Measurements from ENCODE around the gene ZFP36L2.

ZFP36L2 gene, protein sequence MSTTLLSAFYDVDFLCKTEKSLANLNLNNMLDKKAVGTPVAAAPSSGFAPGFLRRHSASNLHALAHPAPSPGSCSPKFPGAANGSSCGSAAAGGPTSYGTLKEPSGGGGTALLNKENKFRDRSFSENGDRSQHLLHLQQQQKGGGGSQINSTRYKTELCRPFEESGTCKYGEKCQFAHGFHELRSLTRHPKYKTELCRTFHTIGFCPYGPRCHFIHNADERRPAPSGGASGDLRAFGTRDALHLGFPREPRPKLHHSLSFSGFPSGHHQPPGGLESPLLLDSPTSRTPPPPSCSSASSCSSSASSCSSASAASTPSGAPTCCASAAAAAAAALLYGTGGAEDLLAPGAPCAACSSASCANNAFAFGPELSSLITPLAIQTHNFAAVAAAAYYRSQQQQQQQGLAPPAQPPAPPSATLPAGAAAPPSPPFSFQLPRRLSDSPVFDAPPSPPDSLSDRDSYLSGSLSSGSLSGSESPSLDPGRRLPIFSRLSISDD

DNA sequence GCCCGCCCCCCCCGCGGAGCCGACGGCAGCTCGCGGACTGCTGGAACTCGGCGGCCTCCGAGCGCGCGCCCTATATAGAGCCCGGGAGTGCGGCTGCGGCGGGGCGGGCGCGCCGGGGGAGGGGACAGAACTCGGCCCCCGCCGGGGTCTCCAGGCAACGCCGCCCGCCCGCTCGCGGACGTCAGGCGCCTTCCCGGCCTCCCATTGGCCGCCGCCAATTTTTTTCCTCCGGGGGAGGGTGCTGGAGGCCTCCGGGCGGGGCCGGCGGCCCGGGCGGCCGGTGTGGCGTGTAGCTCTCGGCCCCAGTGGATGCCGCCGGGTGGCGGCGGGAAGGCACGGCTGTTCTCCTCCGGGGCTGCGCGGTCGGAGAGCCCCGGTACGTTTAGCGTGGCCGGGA, at the start of gene ZFP36L2:
Gene ZFP36L2 (minus strand): TSS at position 49 of the 397 bp plus-strand sequence. CDS start 291 bp downstream, outside the sequence.
- peak; percentile 93 to 96 for DNase-seq

DNA sequence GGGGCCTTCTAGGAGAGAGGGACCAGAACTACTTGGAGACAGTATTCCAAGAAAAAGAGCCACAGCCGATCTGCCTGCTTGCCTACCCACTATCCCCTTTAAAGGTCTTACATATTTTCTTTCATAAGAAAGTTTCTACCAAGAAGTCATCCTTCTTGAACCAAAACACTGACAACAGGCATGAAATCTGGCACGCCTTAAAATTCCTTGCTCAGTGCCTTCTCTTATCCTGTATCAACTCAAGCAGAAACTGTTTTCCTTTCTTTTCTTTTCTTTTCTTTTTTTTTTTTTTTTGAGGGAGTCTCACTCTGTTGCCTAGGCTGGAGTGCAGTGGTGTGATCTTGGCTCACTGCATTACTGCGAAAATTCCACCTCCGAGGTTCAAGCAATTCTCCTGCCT, 48.3 kb upstream of the ZFP36L2 start:
- no peak for DNase-seq

DNA sequence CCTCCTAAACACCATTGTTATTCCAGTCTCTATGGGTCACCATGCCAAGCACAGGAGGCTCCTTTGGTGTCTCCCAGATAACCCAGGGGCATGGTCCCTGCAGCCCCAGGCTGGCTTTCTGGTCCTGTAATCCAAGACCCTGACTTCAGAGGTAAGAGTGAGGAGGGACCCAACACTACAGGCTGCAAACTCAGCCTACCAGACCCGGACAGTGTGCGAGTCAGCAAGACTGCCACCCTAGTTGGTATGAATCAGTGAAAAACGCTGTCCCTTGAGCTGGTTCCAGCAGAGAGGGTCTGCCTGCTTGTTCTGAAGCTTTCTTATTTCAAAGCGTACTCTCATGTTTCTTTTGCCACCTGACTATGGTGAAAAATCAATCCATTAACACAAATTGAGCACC, 47.6 kb upstream of the ZFP36L2 start:
- DNase-seq = no peak

DNA sequence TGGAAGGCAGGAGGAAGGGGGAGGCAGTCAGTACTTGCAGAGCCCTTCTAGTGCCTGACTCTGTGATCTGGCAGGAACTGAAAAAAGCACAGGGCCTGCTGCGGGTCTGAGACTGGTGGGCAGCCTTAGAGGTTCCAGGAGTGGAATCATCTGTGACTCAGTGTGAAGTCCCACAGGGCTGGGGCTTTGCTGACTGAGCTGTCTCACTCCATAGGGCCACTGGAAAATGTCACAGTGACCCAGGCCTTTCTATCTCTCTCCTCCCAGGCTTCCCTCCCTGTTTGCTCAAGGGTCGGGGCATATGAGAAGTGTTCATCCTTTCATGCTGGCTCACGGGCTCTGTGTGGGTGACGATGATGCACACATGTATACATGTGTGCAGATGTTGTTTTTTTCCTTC, 47.1 kb upstream of the ZFP36L2 start:
- peak; percentile 42 to 47 for DNase-seq

DNA sequence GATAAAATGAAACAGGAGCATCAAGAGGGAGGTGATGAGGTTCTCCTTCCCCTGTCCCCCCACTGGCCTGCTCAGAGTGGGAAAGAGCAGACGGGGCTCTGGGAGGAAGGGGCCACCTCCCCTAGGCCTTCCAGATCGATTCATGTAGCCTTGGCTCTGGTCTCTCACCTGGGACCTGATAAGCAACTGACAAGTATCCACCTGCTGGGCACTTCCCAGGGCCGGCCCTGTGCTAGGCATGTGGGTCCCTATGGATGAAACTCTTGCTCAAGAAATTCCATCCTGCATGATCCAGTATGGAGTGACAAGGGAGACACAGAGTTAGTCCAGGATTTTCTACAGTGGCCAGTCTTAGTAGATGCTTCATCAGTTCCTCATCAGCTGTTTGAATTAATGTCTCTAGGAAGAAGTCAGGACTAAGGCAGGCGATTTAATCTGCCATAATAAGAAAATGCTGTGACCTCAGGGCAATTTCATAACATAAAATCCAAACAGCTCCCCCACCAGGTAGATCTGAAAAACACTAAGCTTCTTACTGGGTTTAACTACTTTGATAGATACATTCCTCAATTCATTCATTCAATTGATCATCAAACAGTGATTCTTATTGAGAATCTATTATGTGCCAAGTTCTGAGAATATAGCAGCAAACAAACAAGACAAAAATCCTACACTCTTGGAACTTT, 44.7 kb upstream of the ZFP36L2 start:
- no peak for DNase-seq

DNA sequence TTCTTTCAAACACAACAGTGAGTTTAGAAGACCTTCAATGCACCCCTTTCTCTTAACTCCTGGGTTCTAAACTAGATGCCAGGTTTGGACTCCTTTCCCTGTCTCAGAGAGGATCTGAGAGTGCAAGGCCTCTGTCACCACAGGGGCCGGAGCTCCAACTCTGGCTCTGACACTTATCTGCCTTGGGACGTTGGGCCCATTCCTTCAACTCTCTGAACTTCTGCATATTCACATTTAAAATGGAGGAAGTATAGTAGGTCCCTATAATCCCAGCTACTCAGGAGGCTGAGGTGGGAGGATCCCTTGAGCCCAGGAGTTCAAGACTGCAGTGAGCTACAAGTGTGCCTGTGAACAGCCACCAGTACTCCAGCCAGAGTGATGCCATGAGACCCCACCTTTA, 44.1 kb upstream of the ZFP36L2 start:
- no peak for DNase-seq

DNA sequence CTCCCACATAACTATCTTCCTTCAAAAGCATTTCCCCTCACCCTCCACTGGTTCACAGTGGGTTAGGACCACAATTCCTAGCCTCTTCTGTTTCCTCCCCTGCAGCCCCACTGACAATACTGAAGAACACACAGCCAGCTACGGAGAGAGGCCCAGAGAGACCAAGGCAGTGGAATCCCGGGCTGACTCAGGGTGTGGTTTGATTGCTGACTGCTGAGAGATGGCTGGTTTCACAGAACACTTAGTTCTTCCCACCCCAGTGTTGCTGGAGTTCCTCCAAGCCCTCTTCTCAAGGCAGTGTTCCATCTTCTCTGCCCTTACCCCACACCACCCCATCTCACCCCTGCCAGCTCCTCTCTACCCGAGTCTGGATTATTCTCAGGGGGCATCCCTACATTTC, 43.3 kb upstream of the ZFP36L2 start:
- peak; percentile 28 to 29 for DNase-seq

DNA sequence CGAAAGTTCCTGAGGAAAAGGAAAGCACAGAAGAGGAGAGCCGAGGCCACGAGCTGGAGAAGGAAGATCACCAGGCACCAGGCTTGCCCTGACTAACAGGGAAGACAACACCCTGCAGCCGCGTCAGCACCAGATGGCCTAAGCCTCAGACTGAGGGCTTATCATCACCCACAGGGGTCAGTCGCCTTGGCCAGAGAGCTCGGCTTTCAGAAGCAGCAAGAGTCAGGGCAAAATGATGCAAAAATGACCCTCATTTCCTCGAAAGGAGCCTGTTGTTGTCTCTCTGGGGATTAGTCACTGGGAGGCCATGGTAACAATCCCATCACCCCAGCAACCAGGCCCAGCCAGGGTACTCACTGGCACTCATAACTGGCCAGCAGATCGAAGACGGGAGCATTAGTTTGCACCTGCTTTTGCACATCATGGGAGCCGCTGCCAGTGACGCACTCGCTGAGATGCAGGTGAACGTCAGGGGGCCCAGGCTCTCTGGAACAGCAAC, 42.7 kb upstream of the ZFP36L2 start:
- no peak for DNase-seq

DNA sequence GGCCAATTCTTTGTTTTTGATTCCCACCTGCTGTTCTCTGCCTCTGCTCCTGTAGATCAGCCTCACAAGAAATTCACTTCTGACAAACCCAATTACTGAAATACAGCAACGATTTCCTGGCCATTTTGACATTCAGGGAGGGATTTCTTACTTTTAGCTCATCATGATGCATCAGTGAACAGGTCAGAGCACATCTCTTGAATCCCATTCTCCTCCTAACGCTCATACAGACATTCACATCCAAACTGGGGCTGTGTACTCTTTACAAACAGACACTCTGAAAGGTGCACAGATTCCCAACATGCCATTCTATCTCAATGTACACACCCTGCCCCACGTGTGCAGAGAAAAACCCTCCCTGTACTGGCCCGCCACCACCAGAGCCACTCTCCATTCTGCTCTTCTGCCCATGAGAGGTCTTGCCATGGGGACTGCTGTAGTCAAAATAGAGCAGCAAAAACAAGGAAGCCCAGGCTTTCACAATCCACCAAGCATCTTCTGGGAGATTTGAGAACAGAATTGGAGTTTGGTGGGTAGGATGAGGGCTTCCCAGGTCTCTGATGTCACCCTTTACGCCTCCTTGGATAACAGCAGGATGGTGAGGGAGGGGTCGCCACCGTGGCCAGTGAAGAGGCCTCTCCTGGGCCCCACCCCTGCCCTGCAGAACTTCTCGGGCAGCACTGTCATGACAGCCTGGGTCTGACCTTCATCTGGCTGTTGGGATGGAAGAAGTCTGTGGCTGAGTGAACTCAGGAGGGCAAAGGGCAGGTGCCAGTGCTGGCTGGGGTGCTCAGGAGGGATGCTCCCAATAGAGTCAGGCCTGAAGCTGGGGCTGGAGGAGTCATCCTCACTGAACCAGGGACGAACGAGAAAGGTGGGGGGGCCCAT, 41.9 kb upstream of the ZFP36L2 start:
- DNase-seq = no peak

DNA sequence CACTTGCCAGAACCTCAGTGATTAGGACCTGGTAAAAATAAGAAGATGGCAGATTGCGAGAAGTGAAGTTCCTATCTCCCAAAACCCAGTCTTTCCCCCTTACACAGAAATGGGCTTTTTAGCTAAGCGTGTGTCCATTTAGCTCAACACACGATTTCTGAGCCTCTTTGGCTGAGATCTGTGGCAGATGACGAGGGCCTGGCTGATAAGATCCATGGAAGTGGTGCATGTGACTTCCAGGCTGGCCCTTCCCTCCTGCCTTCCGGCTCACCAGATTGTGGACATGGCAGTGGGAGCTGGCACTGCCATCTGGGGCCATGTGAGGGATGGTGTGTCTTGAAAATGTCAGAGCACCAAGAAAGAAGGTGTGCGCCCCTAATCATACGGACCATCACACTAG, 41.0 kb upstream of the ZFP36L2 start:
- no peak for DNase-seq

DNA sequence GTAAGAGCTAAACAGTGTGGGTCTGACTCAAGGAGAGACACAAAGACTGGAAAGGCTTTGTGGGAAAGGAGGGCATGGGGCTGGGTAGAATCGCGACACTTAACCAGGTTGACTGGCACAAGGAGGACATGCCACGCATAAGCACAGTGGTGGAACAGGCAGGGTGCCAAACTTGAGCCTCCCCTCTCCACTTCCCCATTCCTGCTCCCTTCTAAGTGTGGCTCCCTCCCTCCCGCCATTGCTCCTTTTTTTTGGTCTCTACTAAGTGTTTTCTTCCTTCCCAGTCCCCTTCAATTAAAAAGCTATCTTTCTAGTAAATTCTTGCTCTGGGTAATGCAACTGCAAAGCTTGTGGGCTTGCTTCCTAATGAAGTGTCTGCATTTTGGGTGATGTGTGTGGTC, 40.3 kb upstream of the ZFP36L2 start:
- no peak for DNase-seq

DNA sequence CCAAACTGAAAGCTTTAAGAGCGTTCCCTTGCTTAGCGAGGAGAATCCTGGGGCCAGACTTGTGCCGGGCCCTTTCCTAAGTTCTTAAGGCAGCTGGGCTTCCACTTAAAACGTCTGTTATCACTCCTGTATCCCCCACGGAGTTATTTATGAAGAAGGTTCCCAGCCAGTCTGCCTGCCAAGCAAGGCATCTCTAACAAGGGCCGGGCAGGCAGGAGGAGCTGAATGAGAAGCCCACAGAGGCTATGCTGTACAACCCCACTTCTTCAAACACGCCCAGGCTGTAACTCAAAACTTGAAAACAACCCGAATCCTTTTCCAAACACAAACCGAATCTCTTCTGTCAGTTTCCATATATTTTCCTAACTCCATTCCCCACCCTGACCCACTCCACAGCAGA, 39.0 kb upstream of the ZFP36L2 start:
- no peak for DNase-seq

DNA sequence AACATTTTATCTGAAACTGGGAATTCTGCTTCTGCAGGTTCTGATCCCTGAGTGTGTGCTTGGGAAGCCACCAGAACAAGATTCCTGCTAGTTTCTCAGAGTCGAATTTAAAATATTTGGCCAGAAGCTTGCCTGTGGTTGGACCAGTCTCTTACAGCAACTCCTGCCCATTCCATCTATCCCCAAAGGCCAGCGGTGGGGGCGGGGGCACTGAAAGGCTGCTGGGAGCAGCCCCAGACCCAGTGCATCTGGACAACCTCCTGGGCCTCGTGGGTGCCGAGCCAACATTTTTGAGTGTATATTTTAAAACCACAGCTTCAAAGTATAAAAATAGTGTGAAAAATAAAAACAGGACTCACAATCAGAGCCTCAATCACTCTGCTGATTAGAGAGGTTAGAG, 38.6 kb upstream of the ZFP36L2 start:
- DNase-seq = no peak

DNA sequence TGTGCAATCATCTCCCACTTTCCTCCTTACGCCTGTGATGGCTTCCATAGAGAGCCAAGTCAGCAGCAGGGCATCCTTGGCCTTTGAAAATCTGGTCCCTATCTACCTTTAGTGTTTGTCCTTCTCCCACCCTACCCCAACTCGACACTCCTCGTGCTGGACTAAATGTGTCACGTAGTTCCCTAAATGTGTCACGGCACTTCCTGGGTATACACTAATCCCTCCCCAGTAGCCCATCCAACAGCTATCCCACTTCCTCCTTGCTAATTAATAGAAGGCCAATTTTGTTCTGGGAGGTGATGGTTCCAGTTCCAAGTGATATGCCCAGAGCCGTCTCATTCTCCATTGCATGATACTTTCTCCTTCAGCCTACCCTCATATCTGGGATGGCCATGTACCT, 36.5 kb upstream of the ZFP36L2 start:
- no peak for DNase-seq

DNA sequence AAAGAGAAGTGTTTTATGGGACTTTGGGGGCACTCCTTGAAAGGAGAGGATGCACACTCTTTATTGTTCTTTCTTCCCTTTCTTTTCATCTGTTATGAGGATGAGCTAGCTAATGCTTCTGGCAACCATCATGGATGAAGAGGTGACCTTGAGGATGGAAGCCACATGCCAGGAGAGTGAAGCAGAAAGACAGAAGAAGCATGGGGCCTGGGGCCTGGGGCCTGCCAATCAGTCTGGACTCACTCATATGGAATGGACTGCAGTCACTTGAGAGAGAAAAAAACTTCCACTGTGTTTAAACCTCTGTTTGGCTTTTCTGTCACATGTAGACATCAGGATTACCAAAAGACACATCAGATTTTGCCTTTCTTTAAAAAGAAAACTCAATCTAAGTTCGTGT, 35.8 kb upstream of the ZFP36L2 start:
- DNase-seq = no peak

DNA sequence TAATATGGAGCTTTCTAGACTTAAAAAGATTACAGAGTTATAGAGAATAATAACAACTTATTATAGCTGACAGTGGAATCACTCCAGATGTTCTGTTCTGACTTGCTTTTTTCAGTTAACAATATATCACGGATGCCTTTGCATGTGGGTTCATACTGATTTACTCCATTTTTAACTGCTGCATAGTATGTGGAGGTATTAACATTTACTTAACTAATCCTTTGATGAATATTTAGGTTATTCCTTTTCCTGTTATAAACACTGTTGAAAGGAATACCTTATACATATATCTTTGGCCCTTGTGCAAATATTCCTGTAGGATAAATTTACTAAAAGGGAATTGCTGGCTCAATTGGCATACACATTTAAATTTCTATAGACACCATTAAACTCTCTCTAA, 33.1 kb upstream of the ZFP36L2 start:
- no peak for DNase-seq

DNA sequence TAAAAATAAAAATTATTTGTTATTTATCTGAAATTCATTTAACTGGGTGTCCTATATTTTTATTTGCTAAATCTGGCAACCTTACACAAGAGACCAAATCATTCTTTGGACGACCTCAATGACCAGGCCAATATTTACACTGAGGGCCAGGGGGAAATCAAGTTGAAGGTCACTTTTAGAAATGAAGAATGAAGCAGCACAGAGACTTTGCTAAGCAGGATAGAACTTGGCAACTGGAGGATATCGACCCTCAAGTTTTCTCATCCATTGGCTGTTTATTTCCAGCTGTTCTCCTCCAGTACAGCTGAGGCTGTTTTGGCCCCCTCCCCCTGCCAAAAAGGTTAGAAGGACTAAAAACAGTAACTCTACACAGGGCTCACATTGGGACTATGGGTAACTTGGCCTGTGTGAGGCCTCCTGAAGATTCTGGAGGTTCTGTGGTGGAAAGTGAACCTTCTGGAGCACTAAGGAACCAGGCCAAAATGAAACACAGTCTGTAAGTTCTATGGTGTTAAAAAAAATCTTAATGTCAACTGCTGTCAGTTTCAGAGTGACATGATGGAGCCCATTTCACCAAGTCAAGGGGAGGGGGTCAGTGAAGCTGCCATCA, 32.2 kb upstream of the ZFP36L2 start:
- DNase-seq = no peak

DNA sequence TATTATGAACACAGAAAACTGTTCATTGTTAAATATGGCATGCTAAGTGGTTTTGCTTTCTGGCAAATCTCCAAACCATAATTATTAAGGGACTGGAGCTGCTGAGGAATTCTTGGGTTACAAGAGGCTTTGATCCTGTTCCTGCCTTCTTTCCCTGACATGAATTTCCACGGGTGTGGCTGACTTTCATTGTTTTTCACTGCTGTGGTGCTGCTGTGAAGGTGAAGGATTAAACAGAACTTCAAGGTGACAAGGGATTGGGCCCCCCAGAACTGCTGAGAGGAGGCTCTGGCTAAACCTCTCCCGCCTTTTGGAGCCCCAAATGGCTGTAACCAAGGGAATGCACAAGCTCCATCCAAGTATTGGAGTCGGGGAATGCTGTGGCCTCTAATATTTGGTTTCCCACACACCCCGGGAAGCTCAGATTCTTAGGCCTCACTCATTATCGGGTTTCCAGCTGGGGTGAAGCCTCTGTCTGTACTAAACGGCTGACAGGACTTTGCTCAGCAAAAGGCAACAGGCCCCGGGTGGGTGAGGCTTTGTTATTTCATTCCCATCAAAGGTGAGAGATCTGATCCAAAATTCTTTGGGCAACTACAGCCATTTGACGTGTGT, 29.0 kb upstream of the ZFP36L2 start:
- DNase-seq = no peak

DNA sequence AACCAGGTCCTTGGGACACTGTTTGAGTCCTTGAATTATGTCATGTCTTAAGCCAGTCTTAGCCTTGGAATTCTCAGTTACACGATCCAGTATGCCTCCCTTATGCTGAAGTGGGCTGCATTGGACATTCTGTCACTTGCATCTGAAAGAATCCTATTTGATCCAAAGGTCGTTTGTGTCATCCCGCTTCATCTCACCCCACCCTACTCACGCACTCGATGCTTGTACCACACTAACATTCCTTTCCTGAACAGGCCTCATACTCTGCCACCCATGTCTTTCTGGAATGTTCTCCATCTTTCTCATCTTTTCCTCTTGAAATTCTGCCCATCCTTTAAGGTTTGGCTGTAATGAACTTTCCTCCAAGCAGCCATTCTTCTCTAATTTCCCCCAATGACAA, 27.9 kb upstream of the ZFP36L2 start:
- no peak for DNase-seq

DNA sequence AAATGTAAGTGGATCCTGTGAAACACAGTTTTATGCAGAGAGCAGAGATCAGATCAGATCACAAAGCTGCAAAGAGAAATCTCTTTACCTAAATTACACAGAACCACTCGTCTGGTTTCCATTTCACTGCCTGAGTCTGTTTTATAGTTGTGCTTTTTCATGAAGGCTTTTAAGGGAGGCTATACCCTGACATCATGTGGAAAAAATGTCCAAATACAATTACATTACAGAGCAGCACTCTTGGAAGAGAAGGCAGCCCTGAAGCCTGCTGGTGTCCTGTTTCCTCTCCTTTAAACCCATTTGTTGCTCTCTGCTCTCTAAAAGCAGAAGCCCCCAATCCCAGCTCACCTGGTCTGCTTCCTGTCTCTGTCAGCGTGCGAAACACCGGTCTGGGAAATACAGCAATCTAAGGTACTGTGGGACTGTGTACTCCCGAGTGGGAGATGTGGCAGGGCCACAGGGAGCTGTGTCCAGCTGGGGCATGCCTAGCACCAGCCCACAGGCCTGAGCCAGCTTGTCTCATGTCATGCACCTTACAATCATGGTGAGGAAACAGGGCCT, 24.8 kb upstream of the ZFP36L2 start:
- DNase-seq = no peak

DNA sequence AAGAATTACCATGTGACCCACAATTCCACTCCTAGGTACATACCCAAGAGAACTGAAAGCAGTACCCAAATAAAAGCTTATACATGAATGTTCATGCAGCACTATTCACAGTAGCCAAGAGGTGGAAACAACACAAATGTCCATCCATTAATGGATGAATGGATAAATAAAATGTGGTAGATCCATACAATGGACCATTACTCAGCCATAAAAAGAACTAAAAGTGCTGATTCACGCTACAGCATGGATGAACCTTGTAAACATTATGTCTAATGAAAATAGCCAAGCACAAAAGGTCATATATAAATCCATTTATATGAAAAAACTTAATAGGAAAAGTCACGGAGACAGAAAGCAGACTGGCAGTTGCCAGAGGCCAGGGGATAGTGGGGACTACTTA, 23.6 kb upstream of the ZFP36L2 start:
- DNase-seq = no peak

DNA sequence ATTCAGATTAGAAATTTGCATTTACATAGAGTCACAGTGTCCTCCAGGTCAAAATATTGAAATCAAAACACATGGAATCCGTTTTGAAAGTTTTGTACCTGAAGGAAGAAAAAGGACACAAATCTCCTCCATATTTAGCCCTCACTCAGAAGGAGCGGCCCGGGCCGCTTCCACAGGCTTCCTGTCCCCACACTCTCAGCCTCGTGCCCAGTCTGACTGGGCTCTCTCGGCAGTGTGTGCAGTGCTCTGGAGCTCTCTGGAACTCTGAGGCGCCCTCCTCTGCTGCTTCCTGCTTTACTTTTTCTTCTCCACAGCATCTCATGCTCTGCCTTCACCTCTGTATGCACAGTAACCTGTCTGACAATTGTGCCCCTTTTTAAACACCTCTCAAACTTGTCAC, 22.2 kb upstream of the ZFP36L2 start:
- DNase-seq = no peak

All from activated T-cell treated with anti-CD3 and anti-CD28 coated beads, Interleukin-2, amount 50 U/mL, for 48 hours (primary cell).